H9 (cell line): Measurements from ENCODE around the gene KCTD1. TPM values are rescaled to one million over a fixed set of nuclear protein-coding genes. Genes with fewer than 3 reads are reported as not detected.

Source experiments
- DNase-seq: peaks from one replicate; pipeline ENCODE4 v3.0.0-alpha.2; 2017
- H2AFZ ChIP-seq: one replicate; pipeline ENCODE4 v1.6.1; 2013; ENCODE audit warnings: mild to moderate bottlenecking, low read length, control low read depth, moderate library complexity
- H2AK5ac ChIP-seq: 2 replicates; pipeline ENCODE4 v1.6.1; 2013; ENCODE audit warnings: low read length, control low read depth, mixed read lengths; ENCODE audit not compliant: insufficient read length
- H2BK120ac ChIP-seq: one replicate; pipeline ENCODE4 v1.6.1; 2013; ENCODE audit warnings: low read depth, mild to moderate bottlenecking, low read length, control low read depth, inconsistent platforms; ENCODE audit not compliant: poor library complexity, severe bottlenecking
- H2BK12ac ChIP-seq: 2 replicates; pipeline ENCODE4 v1.6.1; 2013; ENCODE audit warnings: low read length, control low read depth, mixed read lengths, low read depth; ENCODE audit not compliant: insufficient read length
- H2BK15ac ChIP-seq: 2 replicates; pipeline ENCODE4 v1.6.1; 2013; ENCODE audit warnings: low read depth, low read length, control low read depth
- H2BK20ac ChIP-seq: one replicate; pipeline ENCODE4 v1.6.1; 2013; ENCODE audit warnings: low read depth, mild to moderate bottlenecking, low read length, control low read depth, inconsistent platforms; ENCODE audit not compliant: poor library complexity, severe bottlenecking
- H2BK5ac ChIP-seq: 2 replicates; pipeline ENCODE4 v1.6.1; 2013; ENCODE audit warnings: low read length, control low read depth, mixed read lengths; ENCODE audit not compliant: insufficient read length
- H3K14ac ChIP-seq: 2 replicates; pipeline ENCODE4 v1.6.1; 2013; ENCODE audit warnings: low read length, control low read depth; ENCODE audit not compliant: insufficient read depth
- H3K18ac ChIP-seq: 2 replicates; pipeline ENCODE4 v1.6.1; 2013; ENCODE audit warnings: low read depth, mild to moderate bottlenecking, mixed read lengths, low read length, control low read depth; ENCODE audit not compliant: insufficient read length
- H3K23ac ChIP-seq: 2 replicates; pipeline ENCODE4 v1.6.1; 2013; ENCODE audit warnings: low read length, control low read depth, mixed read lengths, low read depth; ENCODE audit not compliant: insufficient read length
- H3K23me2 ChIP-seq: 2 replicates; pipeline ENCODE4 v1.6.1; 2013; ENCODE audit warnings: low read depth, mild to moderate bottlenecking, mixed read lengths, low read length, control low read depth; ENCODE audit not compliant: insufficient read length, poor library complexity, severe bottlenecking
- H3K27ac ChIP-seq: 2 replicates; pipeline ENCODE4 v1.5.1; 2013; ENCODE audit warnings: low read length, control low read depth, mixed read lengths, low read depth; ENCODE audit not compliant: insufficient read length
- H3K27me3 ChIP-seq: 2 replicates; pipeline ENCODE4 v1.6.1; 2013; ENCODE audit warnings: low read length, control low read depth, inconsistent platforms; ENCODE audit not compliant: insufficient read depth
- H3K4ac ChIP-seq: 2 replicates; pipeline ENCODE4 v1.6.1; 2013; ENCODE audit warnings: low read depth, mild to moderate bottlenecking, control low read depth, inconsistent platforms, low read length, moderate library complexity
- H3K4me1 ChIP-seq: 2 replicates; pipeline ENCODE4 v1.6.1; 2013; ENCODE audit warnings: low read length, control low read depth, inconsistent platforms; ENCODE audit not compliant: insufficient read depth
- H3K4me2 ChIP-seq: 2 replicates; pipeline ENCODE4 v1.6.1; 2013; ENCODE audit warnings: low read length, control low read depth, mixed read lengths; ENCODE audit not compliant: insufficient read length, insufficient read depth
- H3K56ac ChIP-seq: 2 replicates; pipeline ENCODE4 v1.6.1; 2013; ENCODE audit warnings: low read depth, mild to moderate bottlenecking, mixed read lengths, low read length, control low read depth; ENCODE audit not compliant: insufficient read length
- H3K79me1 ChIP-seq: 2 replicates; pipeline ENCODE4 v1.6.1; 2013; ENCODE audit warnings: low read depth, mild to moderate bottlenecking, moderate library complexity, low read length, control low read depth, inconsistent platforms; ENCODE audit not compliant: insufficient read depth, poor library complexity, severe bottlenecking
- H3K79me2 ChIP-seq: 2 replicates; pipeline ENCODE4 v1.6.1; 2013; ENCODE audit warnings: low read length, control low read depth, inconsistent platforms; ENCODE audit not compliant: insufficient read depth
- H3K9ac ChIP-seq: 2 replicates; pipeline ENCODE4 v1.6.1; 2013; ENCODE audit warnings: low read length, control low read depth, mixed read lengths; ENCODE audit not compliant: insufficient read length; ENCODE audit errors: extremely low read depth
- H3K9me3 ChIP-seq: one replicate; pipeline ENCODE4 v1.6.1; 2013; ENCODE audit warnings: low read depth, low read length, inconsistent platforms; ENCODE audit not compliant: control insufficient read depth
- H3T11ph ChIP-seq: one replicate; pipeline ENCODE4 v1.6.1; 2013; ENCODE audit warnings: mild to moderate bottlenecking, low read length, control low read depth, inconsistent platforms
- H4K20me1 ChIP-seq: one replicate; pipeline ENCODE4 v1.6.1; 2013; ENCODE audit not compliant: control insufficient read depth, insufficient read length, insufficient read depth
- H4K5ac ChIP-seq: 2 replicates; pipeline ENCODE4 v1.6.1; 2013; ENCODE audit warnings: low read depth, mild to moderate bottlenecking, mixed read lengths, low read length, control low read depth; ENCODE audit not compliant: insufficient read length
- H4K8ac ChIP-seq: replicated peaks from 2 replicates; pipeline ENCODE4 v1.6.1; 2013; ENCODE audit warnings: low read length, control low read depth, mixed read lengths, low read depth; ENCODE audit not compliant: insufficient read length
- H4K91ac ChIP-seq: 2 replicates; pipeline ENCODE4 v1.6.1; 2013; ENCODE audit warnings: low read depth, mild to moderate bottlenecking, moderate library complexity, mixed read lengths, low read length, control low read depth; ENCODE audit not compliant: insufficient read length
- H3K27ac Mint-ChIP-seq, 3 experiments: 2 replicates in 2 of 3; 3 replicates in 1 of 3; pipeline ENCODE4 v1.8.0; 2020 to 2021; ENCODE audit warnings: mixed read lengths in 3 of 3, mild to moderate bottlenecking in 1 of 3, moderate library complexity in 1 of 3
- H3K27me3 Mint-ChIP-seq: 2 replicates; pipeline ENCODE4 v1.8.0; 2021; ENCODE audit warnings: low read depth, mild to moderate bottlenecking, moderate library complexity, mixed read lengths
- H3K36me3 Mint-ChIP-seq, 3 experiments: 2 replicates in 2 of 3; 3 replicates in 1 of 3; pipeline ENCODE4 v1.8.0; 2020 to 2021; ENCODE audit warnings: low read depth in 3 of 3, mixed read lengths in 3 of 3; ENCODE audit not compliant: insufficient read depth in 1 of 3
- H3K4me1 Mint-ChIP-seq, 2 experiments: 2 replicates each; pipeline ENCODE4 v1.8.0; 2020; ENCODE audit warnings: mixed read lengths in 2 of 2
- H3K4me3 Mint-ChIP-seq, 2 experiments: 2 replicates in 1 of 2; 3 replicates in 1 of 2; pipeline ENCODE4 v1.8.0; 2020 to 2021; ENCODE audit warnings: mild to moderate bottlenecking in 2 of 2, mixed read lengths in 2 of 2, moderate library complexity in 1 of 2
- H3K9me3 Mint-ChIP-seq, 2 experiments: 2 replicates in 1 of 2; 3 replicates in 1 of 2; pipeline ENCODE4 v1.8.0; 2020; ENCODE audit warnings: mild to moderate bottlenecking in 2 of 2, mixed read lengths in 2 of 2, moderate library complexity in 1 of 2
- WGBS: extraction: QIAGEN DNeasy Blood & Tissue Kit; methylation state at CpG from one replicate; pipeline ENCODE4 v1.1.7; 2013; ENCODE audit warnings: missing lambda C conversion rate, low lambda C conversion rate, mixed read lengths; ENCODE audit not compliant: insufficient read length; ENCODE audit errors: extremely low coverage; 5-methylcytosine and 5-hydroxymethylcytosine counted together
- total RNA-seq: library from RNA; stranded (reverse); gene quantifications from 2 replicates; pipeline ENCODE4 v1.2.1, GENCODE V29; 2021
- TF ChIP-seq, protein P1 (sequence below): fragments of 200-600 bp; sonication (generic); conservative IDR thresholded peaks from 3 replicates; pipeline ENCODE4 v1.8.0; 2021; ENCODE audit warnings: antibody characterized with exemption, mild to moderate bottlenecking

KCTD1 gene
- total RNA-seq, 1 experiment from 2014 or later = 10.8 TPM

DNA sequence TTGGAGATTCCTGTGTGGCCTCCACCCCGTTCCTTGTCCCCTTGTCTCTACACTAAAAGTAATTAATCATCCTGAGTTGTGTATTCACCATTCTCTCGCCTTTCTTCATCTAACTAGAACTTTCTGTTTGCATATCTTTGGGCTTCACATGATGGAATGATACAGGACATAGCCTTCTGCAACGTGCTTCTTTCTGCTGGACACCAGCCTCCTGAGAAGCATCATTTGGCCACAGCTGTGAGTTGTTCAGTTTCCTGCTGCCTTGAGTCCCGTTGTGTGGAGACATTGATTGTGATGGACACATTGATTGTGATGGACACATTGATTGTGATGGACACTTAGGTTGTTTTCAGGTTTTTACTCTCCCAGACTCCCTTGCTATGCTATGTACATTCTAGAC, 139.3 kb downstream of the KCTD1 start:
- TF ChIP-seq, protein P1, sequence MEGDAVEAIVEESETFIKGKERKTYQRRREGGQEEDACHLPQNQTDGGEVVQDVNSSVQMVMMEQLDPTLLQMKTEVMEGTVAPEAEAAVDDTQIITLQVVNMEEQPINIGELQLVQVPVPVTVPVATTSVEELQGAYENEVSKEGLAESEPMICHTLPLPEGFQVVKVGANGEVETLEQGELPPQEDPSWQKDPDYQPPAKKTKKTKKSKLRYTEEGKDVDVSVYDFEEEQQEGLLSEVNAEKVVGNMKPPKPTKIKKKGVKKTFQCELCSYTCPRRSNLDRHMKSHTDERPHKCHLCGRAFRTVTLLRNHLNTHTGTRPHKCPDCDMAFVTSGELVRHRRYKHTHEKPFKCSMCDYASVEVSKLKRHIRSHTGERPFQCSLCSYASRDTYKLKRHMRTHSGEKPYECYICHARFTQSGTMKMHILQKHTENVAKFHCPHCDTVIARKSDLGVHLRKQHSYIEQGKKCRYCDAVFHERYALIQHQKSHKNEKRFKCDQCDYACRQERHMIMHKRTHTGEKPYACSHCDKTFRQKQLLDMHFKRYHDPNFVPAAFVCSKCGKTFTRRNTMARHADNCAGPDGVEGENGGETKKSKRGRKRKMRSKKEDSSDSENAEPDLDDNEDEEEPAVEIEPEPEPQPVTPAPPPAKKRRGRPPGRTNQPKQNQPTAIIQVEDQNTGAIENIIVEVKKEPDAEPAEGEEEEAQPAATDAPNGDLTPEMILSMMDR = no peak

More for the DNA sequence above, 139.3 kb downstream of the KCTD1 start:
- H3K14ac ChIP-seq = no peak overlapping the region
- H4K5ac ChIP-seq = no peak overlapping the region
- Mint-ChIP-seq H3K9me3 (no peaks in the 10 kb centered on the region), H3K4me1 (peaks cover 19 to 29% of the 10 kb centered on the region in 2 experiments), H3K4me3 (no peak overlapping the region), H3K27ac (no peak overlapping the region), H3K36me3 (no peaks in the 10 kb centered on the region), H3K27me3 (no peaks in the 10 kb centered on the region; the same call in 1 of the 2 replicates)
- H3K56ac ChIP-seq = no peak overlapping the region
- no peaks in the 10 kb centered on the region for H3K79me2 ChIP-seq
- H3K79me1 ChIP-seq = no peaks in the 10 kb centered on the region
- no peak overlapping the region for H3T11ph ChIP-seq
- H2BK120ac ChIP-seq = no peak overlapping the region
- H4K91ac ChIP-seq = no peak overlapping the region
- H2BK15ac ChIP-seq = no peak overlapping the region
- no peak overlapping the region for H3K4ac ChIP-seq
- WGBS = no CpG with 5 or more reads among the region's 4 CpGs
- H2AFZ ChIP-seq = no peak overlapping the region
- no peak overlapping the region for H3K18ac ChIP-seq
- no peak overlapping the region for H3K4me2 ChIP-seq
- no peak overlapping the region for H2BK20ac ChIP-seq
- H3K27me3 ChIP-seq = no peaks in the 10 kb centered on the region
- H4K8ac ChIP-seq = no peak overlapping the region
- H3K27ac ChIP-seq = no peak overlapping the region
- H2BK5ac ChIP-seq = no peak overlapping the region
- peaks cover 9% of the 10 kb centered on the region; the same call in 1 of the 2 replicates for H3K4me1 ChIP-seq
- no peaks in the 10 kb centered on the region for H4K20me1 ChIP-seq
- DNase-seq = no peak
- no peak overlapping the region for H3K9ac ChIP-seq
- H2BK12ac ChIP-seq = no peak overlapping the region
- H3K9me3 ChIP-seq = no peaks in the 10 kb centered on the region
- H3K23me2 ChIP-seq = no peaks in the 10 kb centered on the region
- H2AK5ac ChIP-seq = no peak overlapping the region
- no peak overlapping the region for H3K23ac ChIP-seq
